HG02870 (cell line): Measurements from ENCODE around the gene SELENOO.

Experiments used
- ATAC-seq: cut with Tn5 transposase; IDR thresholded peaks from one replicate; pipeline ENCODE4 v1.9.1; 2021; ENCODE audit warnings: mild to moderate bottlenecking, moderate library complexity; ENCODE audit not compliant: unreplicated experiment

The SELENOO gene

DNA sequence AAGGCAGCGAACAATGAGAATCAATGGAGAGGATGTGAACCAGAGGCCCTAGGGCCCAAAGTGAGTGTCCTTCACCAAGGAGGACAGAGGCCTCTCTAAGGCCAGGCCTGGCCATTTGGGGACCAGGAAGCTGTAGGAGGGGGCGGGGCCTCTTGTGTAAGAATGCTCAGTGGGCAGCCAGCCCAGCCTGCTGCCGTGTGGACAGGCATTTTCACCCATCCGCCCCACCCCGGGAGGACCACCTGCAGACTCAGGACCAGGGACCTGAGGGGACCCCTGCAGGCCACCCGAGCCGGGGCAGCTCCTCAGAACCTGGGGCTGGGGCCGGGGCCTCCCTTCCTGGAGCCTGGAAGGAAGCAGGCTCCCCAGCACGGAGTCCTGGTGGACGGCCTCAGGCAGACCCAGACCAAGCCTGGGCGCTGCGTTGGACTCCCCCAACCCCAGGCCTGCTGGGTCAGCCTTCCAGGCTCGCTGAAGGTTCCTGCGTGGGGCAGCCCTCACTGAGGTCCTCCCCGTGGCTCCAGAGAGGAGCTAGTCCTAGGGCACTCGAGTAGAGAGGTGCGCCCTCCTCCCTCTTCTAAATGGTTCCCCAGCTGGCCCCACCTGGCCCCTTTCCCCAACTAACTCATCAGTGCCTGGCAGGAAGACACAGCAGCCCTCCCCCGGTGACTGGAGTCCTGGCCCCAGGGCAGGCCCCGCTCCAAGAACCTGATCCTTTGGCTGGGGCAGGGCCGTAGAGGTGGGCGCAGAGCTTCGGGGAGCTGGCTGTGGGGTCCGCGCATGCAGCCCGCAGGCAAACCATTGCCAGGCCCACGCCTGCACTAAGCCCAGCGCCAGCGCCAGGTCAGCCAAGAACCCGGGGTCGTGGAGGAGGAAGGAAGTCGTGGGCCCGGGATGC is 16.6 kb upstream of the SELENOO start:
- ATAC-seq = no peak

DNA sequence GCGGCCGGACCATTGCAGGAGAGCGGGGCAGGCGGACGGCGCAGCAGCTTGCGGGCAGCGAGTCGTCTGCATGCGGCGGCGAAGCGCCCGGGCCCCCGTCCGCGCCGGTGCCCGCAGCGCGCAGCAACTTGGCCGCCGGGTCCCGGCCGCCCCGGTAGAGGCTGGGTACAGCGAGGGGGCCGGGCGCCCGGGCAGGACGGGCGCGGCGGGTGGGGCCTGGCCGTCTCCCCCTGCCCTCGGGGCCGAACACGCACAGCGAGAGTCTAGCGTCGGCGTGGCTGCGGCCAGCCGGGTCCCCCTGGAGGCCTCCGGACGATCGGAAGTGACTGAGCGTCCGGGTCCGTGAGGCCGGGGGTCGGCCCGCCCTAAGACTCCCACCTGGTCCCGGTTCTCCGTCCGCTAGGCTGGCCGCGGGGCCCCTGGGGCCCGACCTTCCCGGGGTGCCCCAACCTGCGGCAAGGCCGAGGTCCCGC is 15.9 kb upstream of the SELENOO start:
- ATAC-seq = no peak

DNA sequence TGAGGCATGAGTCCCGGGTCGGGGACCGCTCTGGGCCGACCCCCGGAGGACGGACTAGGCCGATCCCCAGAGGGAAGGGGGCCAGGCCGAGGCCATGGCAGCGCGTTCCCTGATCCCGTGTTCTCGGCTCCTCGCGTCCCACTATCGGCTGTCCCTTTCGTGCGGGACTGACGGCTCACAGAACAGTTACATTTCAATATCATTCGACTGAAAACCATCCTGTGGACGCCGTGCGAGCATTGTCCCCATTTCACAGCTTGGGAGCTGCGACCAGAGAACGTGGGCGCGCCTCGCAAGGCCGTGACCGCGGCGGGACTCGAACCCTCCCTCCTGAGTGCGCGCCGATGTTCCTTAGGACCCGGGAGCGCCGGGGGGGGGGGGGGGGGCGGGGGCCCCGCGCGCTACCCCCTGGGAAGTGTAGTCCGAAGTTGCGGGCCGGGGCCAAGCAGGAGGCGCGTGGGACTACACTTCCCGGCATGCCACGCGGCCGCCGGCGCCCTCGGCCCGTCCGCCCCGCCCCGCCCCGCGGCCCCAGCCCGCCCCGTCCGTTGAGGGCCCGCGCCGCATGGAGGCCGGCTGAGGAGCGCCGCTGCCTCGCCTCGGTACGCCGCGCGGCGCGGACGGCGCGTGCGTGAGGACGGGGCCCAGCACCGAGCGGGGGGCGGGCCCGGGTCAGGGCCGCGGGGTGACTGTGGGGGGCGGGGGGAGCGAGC is 15.3 kb upstream of the SELENOO start, which contains the start of gene TRABD:
Gene TRABD (plus strand): TSS at position 539 of the 713 bp plus-strand sequence. CDS start 7,148 bp downstream, outside the sequence.
- ATAC-seq = no peak

DNA sequence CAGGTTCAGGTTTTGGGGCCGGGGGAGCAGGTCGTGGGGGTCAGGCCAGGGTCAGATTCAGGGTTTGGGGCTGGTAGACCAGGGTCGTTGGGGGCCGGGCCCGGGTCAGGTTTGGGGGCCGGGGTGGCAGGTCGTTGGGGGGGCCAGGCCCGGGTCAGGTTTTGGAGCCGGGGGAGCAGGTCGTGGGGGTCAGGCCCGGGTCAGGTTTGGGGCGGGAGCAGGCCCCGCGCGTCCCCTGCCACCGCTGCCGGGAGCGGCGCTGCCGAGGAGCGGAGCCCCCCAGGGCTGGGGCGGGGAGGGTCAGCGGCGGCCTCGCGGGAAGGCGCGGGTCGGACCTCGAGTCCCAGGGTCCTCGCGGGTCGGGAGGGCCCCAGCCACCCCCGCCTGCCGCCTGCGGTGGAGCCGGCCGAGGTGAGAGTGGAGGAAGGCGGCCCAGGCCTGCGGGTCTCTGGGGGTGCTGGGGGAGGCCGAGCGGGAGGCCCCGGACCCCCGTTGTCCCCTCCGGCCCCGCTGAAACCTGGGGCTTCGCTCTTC is 14.6 kb upstream of the SELENOO start:
- no peak for ATAC-seq

DNA sequence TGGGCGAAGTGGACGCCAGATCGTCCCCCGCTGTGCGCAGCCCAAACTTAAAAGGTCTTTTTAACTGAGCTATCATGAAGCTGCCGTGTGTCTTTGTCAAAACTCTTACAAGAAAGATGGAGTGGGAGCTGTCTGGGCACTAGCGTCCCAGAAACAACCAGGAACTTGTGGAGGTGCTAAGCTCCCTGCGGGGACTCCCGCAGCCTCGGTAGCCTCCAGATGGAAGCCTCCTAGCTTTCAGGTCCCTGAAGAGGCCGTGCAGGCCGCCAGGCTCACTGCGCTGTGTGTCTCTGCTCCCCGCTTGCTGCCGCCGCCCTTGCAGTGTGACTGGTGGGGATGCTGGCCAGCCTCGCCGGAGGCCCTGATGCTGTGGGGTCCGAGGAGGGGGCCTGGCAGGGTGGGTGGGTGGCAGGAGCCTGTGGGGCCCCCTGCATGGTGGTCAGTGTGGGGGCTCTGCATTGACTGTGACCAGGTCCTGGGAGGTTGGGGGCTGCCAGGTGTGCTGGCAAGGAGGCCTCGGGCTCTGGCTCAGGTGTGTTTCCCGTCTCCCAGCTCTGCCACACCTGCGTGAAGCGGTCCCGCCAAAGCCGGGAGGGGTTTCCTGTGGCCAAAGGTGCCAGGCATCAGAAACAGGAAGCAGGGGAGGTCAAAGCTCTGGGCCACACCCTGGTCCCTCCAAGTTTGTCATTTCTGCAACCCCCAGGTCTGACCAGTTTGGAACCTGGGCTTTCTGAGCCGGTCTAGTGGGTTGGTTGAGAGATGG is 13.9 kb upstream of the SELENOO start:
- ATAC-seq = no peak

DNA sequence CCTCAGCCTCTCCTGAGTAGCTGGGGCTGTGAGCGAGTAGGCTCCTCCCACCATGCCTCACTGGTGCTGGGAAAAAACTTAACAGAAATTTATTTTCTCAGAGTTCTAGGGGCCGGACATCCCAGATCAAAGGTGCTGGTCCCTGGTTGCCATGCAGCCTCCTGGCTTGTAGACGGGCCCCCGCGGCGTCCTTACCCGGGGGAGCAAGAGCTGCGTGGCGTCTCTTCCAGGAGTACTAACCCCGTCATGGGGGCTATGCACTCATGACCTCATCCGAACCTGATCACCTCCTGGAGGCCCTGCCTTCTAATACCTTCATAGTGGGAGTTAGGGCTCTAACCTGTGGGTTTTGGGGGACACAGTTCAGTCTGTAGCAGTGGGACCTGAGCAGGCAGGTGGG is 12.5 kb upstream of the SELENOO start:
- no peak for ATAC-seq

DNA sequence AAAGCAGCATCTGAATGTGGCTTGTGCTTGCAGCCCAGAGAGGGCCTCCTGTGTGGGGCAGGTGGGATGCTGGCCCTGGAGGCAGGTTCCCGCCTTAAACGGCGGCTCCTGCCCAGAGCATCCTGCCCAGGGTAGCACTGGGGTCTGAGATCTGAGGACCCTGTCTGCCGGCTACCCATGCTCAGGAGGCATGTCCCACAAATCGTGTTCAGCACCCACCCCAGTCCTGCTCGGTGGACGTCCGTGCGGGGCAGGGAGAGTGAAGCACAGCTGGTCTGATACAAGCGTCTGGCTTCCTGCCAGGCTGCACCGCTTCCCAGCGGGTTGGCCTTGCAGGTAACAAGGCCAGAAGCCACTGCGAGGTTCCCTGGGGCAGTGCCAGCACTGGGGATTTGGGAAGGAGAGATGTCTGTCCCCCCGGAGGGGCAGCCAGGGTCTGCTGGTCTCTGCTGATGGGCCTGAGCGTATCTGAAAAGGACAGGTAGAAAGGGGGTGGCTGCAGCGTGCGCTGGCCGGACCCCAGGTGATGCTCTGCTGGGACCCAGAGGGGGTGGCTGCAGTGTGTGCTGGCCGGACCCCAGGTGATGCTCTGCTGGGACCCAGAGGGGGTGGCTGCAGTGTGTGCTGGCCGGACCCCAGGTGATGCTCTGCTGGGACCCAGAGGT is 11.5 kb upstream of the SELENOO start:
- ATAC-seq = no peak

DNA sequence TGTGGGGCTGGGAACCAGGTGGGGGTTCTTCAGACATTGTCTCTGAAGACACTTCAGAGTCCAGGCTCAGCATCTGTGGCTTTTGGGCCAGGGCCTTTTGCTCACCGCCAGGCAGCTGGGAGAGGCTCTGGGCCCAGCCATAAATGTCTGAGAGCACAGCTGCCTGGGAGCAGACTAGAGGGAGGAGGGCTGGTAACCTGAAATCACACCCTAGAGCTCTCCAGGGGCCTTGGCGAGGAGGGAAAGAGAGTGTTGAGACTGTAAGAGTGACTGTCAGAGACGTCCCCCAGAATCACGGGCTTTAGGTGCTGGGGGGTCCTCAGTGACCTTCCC is 11.0 kb upstream of the SELENOO start:
- no peak for ATAC-seq

DNA sequence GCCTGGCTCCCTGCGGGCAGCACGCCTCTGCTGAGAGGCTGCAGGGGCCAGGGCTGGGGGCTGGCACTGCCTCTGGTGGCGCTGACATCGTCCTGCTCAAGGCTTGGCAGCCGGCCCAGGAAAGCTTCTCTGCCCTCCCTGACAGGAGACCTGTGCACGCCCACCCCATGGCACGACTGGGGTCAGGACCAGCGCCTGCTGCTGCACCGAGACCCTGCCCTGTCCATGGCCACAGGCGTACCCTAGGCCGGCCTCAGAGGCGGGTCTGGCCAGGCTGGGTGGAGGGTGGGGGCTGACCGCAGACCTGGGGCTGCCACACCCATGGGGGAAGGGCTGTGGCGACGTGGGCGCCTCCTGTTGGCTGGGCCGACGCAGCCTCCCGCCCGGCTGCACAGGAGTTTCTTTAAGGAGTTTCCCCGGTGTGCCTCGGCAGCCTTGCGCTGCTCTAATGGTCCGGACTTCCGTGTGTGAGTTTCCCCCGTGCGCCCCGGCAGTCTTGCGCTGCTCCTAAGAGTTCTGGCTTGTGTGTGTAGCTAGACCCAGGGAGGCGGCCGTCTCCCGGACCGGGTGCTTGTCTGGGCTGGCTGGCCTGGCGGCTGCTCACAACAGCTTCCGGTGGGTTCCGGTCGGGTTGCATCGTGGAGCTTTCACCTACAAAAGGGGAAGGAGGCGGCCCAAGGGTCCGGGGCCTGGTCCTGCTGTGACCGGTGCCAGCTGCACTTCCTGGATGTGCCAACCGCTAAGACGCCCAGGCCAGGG is 10.4 kb upstream of the SELENOO start:
- ATAC-seq = peak; percentile 34

DNA sequence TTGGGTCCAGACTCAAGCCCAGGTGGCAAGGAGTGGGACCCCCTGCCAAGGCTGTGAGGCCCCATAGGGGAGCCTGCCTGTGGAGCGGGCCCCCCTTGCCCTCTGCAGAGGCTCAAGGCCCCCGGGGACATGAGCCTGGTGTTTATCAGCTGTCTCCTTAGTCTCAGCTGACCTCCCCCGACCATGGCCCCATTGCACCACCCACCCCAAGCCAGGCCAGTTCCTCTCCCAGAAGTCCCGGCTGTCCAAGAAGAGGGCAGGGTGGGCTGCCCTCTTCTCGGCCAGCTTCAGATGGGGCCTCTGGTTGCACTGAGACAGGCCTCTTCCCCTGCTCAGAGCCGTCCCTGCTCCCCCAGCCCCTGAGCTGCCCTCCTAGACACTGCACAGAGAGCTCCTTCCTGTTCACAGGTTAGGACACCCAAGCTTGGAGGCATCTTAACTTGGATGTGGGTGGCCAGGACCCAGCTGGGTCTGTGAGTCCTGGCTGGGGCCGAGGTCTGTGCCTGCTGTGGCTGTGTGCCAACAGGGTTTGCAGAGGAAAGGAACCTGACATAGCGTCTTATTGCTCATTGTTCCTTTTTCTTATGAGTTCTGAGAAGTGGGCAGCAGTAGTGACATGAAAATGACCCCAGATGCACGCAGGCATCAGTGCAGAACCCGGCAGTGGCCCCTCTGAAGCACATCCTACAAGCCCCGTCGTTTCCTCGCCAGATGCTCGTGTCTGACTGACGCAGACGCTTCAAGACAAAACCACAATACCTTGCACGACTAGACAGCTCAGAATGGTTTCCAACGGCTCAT is 9.7 kb upstream of the SELENOO start:
- ATAC-seq = no peak

DNA sequence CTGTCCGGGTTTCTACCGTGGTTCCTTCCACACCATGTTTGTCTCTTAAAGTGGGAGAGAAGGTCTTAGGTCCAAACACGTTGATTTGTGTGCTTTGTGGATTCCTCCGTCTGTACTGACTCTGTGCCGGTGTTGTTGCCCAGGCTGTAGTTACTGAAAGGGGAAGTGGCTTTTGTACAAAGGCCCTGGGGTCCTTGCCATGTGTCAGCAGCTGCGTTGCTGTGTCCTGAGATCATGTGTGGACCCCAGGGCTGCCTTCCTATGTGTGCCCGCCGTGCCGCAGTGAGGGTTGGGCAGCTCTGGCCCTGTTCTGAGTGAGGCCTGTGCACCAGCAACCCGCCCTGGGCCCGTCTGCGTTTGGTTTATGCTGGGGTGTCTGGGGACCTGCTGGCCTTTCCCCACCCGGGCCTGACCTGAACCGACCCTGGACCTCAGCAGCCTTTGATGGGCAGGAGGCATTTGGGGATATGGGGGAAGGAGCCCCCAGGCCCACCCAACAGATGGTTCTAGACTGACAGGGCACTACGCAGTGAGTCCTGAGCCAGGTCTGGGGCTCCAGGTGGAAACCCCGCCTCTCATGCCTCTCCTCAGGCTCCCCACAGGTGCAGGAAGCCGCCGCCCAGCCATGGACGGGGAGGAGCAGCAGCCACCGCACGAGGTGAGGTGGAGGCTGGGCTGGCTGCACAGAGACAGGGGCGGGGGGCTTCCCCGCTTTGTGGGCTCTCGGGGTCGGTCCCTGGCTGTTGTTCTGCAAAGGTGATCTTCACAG is 8.2 kb upstream of the SELENOO start:
- ATAC-seq = no peak

DNA sequence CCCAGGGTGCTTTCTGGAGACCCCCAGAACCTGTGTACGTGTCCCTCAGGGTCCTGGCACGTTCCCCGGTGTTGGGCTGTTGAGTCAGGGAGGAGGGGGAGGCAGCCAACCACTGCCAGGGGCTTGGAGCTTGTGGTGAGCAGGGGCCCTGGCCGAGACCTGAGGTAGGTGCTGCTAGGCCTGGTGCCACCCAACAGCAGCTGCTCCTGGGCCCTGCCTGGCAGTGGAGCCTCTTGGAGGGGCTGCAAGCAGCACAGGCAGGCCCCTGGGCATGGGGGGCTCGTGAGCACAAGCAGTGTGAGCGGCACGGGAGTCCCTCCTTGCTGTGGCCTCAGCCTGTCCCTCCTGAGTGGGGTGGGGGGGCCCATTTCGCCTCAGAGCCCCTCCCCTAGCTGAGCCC is 7.2 kb upstream of the SELENOO start:
- ATAC-seq = no peak

DNA sequence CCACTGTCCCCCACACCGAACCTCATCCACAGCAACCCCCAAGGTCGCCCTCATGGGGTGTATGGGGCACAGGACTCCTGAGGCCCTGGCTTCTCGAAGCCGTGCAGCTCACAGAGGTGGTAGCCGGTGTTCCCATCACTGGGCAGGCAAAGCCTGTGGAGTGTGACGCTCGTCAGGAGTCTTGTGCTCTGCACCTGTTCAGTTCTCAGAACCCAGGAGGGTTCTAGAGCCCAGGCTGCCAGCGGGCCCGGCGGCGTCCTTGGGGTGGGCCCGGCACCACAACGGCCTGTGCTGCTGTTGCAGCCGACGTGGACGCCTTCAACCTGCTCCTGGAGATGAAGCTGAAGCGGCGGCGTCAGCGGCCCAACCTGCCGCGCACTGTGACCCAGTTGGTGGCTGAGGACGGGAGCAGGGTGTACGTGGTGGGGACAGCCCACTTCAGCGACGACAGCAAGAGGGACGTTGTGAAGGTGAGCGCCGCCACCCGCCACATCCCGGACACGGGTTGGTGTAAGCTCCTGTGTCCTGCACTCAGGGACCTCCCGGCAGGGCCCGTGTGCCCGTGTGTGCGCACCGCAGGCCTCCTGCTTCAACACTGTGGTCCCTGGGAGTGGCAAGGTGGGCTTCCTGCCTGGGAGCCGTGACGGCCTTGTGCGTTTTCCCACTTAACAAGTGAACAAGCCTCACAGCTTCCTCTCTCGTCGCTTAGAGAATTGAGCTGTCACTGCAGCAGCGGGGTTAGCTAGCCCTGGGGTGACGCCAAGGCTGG is 6.6 kb upstream of the SELENOO start:
- ATAC-seq = no peak

DNA sequence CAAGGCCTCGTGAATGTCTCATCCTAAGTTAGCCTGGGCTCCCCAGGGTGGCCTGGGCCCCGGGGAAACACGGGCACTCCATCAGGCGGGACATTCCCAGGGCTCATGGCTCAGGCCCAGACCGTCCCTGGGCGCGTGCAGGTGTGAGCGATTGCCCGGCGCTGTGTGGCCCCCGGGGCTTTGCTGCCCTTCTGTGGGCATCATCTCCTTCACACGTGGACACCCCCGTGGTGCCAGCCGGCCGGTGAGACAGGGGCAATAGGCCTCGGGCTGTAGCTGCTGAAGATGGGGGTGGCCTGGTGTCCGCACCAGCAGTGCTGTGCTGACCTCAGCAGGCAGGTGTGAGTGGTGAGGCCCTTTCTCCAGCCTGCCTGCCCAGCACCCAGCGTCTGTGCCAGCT is 4.6 kb upstream of the SELENOO start:
- no peak for ATAC-seq

DNA sequence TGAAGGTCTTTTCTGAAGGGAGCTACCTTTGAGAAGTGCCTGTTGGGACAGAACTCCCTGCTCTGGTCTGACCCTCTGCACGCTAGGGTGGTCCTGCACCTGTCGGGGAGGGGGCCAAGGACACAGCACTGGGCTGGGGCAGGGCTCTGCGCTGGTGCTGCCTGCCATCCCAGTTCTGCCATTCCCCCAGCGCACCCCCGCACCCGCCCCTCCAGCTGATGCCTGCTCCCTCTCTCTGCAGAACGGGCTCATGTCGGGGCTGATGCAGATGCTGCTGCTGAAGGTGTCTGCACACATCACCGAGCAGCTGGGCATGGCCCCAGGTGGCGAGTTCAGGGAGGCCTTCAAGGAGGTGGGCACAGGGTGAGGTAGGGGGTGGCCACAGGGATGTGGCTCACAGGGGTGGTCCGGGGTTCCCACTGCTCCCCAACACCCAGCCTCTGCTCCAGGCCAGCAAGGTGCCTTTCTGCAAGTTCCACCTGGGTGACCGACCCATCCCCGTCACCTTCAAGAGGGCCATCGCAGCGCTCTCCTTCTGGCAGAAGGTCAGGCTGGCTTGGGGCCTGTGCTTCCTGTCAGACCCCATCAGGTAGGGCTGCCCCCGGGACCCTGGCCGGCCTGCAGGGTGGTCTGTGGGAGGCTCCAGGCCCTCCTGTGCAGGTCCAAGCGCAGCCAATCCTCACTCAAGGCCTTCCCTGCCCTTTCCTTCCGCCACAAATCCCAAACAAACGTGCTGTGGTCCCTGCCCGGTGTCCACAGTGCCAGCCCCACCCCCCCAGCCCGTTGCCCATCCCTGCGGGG is 3.6 kb upstream of the SELENOO start:
- no peak for ATAC-seq

DNA sequence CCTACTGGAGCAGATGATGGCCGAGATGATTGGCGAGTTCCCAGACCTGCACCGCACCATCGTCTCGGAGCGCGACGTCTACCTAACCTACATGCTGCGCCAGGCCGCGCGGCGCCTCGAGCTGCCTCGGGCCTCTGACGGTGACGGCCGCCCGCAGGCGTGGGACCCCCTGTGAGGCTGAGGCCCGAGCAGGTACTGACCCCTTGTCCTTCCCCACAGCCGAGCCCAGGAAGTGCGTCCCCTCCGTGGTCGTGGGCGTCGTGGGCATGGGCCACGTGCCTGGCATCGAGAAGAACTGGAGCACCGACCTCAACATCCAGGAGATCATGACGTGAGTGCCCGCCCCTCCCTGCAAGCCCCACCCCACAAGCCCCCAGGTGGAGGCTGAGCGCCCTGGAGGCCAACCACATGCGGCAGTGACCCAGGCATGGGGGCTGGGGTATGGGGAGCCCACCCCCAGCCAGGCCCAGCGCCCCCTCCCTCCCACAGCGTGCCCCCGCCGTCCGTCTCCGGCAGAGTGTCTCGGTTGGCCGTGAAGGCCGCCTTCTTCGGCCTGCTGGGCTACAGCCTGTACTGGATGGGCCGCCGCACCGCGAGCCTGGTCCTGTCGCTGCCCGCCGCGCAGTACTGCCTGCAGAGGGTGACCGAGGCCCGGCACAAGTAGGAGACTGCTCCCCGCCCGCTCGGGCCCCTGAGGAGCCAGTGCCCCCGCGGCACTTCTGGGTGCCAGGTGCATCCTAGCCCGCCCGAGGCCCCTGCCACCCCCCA is 2.8 kb upstream of the SELENOO start:
- ATAC-seq = no peak
